Kidney (tissue), 14 donors: ENCODE results near the gene LHCGR. TPM values are rescaled to one million over a fixed set of nuclear protein-coding genes. Genes with fewer than 3 reads are reported as not detected.

Experiments
- DNase-seq, 5 donors: peaks; one replicate each; pipeline ENCODE4 v3.0.0-alpha.2; 2013 to 2020
- FAIRE-seq: peaks from 2 replicates; lab custom pipeline; 2012; peaks lifted over from hg19 to GRCh38; lab: Jason Lieb, UNC
- H3K27ac ChIP-seq, 2 donors: one replicate each; pipeline ENCODE4 v1.7.0; 2013; ENCODE audit warnings: low read depth in 2 of 2, low read length in 2 of 2, inconsistent platforms in 1 of 2
- H3K27me3 ChIP-seq: one replicate; pipeline ENCODE4 v1.7.1; 2013; ENCODE audit warnings: low read length, inconsistent platforms; ENCODE audit not compliant: control insufficient read depth, insufficient read depth
- H3K36me3 ChIP-seq, 3 donors: one replicate each; pipeline versions ENCODE4 v1.7.0 to v1.7.1; 2013; ENCODE audit warnings: low read length in 3 of 3, control low read depth in 1 of 3, inconsistent platforms in 1 of 3; ENCODE audit not compliant: insufficient read depth in 3 of 3, control insufficient read depth in 2 of 3
- H3K4me1 ChIP-seq, 3 donors: one replicate each; pipeline versions ENCODE4 v1.7.0 to v1.7.1; 2013; ENCODE audit warnings: low read length in 3 of 3, inconsistent platforms in 1 of 3, low read depth in 1 of 3; ENCODE audit not compliant: control insufficient read depth in 2 of 3, insufficient read depth in 2 of 3
- H3K4me3 ChIP-seq, 3 donors: one replicate each; pipeline versions ENCODE4 v1.7.0 to v1.8.1; 2013; ENCODE audit warnings: low read length in 3 of 3, control low read depth in 1 of 3, inconsistent platforms in 1 of 3
- H3K9ac ChIP-seq, 3 donors: one replicate each; pipeline versions ENCODE4 v1.7.0 to v1.7.1; 2013; ENCODE audit warnings: low read length in 3 of 3, control low read depth in 1 of 3, inconsistent platforms in 1 of 3
- H3K9me3 ChIP-seq, 3 donors: one replicate each; pipeline versions ENCODE4 v1.7.0 to v1.7.1; 2013; ENCODE audit warnings: low read length in 3 of 3, control low read depth in 1 of 3, inconsistent platforms in 1 of 3; ENCODE audit not compliant: control insufficient read depth in 2 of 3, insufficient read depth in 1 of 3
- CTCF ChIP-seq: IDR thresholded peaks from 3 replicates; pipeline ENCODE4 v1.5.1; 2012; ENCODE audit warnings: mild to moderate bottlenecking, moderate library complexity, borderline replicate concordance; ENCODE audit not compliant: insufficient read depth; ENCODE audit errors: extremely low read depth
- intact Hi-C: fragments of 100-400 bp; cut with DNase I; formaldehyde crosslinking; loops from one replicate; pipeline ENCODE4 v1.11.1; 2022
- polyA plus RNA-seq: library from polyadenylated mRNA; stranded (reverse); fragments of 350-450 nt; fragmentation: Illumina TruSeq; extraction: RNeasy Lipid Tissue Mini Kit (QIAGEN cat#74804); gene quantifications from one replicate; pipeline ENCODE4 v1.2.3, GENCODE V29; 2014; ENCODE audit warnings: low read depth, low replicate concordance; ENCODE audit not compliant: insufficient read depth
- total RNA-seq: library from RNA; stranded (reverse); fragmentation: NEBNext Ultra II Directional; extraction: Animal tissue kit (Norgen Biotek cat#: 25700); gene quantifications from one replicate; pipeline ENCODE4 v1.2.1, GENCODE V29; 2021
- donor health status: control.
- donor health status: control.
- donor health status: control.
- donor health status: control.
- donor health status: control.
- donor health status: DM: yes; HTN: yes; CAD: no.
- donor health status: Normal renal cell carcinoma (clear cell type).

Gene LHCGR
- total and polyA plus RNA-seq, 2 donors from 2014 or later = not detected

- Histone ChIP-seq H3K9me3 (no peaks in the 10 kb centered on the region), H3K9ac (no peak overlapping the region), H3K27me3 (no peaks in the 10 kb centered on the region), H3K4me1 (no peaks in the 10 kb centered on the region), H3K27ac (no peak overlapping the region), H3K36me3 (no peaks in the 10 kb centered on the region), H3K4me3 (no peak overlapping the region)
- no peak for TF ChIP-seq CTCF
- DNase-seq (no peak), FAIRE-seq (no peak)
- intact Hi-C loops = no loop called here
Observed at GRCh38 chr2:48693066-48693465, 62.5 kb downstream of the LHCGR start.

DNA sequence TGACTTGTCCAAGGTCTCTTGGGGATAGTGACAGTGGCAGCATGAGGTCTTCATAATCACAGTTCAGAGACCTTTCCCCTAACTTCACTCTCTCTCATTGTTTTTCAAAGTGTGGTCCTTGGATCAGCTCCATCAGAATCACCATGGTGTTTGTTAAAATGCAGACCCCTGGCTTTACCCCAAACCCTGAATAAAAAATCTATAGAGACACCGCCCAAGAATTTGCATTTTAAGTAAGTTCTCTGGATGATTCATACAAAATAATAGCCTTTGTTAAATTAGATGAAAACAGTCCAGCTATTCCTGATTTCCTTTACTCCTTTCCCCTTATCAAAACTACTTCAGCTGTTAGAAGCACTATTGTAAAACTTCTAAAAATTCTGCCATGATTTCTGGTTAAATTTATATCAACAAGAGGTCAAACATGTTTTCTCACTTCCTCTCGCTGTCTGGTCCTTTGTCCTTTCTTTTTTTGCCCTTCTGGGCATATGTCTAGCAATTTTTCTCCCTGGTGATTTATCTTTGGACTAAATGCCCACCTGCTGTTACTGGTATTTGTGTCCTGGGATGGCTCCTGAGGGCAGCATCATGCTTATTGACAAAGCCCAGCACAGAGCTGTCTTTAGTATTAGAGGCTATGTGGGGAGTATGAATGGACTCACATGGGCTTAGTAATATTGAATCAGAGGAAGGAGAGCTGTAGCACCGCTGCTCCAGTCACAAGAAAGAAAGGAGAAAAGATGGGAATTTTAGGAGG lies 63.4 kb downstream of the LHCGR start:
- FAIRE-seq (no peak), DNase-seq (no peak)
- no peak overlapping the region for H3K9ac ChIP-seq
- no peaks in the 10 kb centered on the region for H3K4me1 ChIP-seq
- H3K27ac ChIP-seq = no peak overlapping the region
- intact Hi-C loops = no loop called here
- no peaks in the 10 kb centered on the region for H3K36me3 ChIP-seq
- no peak overlapping the region for H3K4me3 ChIP-seq
- no peaks in the 10 kb centered on the region for H3K27me3 ChIP-seq
- no peaks in the 10 kb centered on the region for H3K9me3 ChIP-seq
- no peak for TF ChIP-seq CTCF

DNA sequence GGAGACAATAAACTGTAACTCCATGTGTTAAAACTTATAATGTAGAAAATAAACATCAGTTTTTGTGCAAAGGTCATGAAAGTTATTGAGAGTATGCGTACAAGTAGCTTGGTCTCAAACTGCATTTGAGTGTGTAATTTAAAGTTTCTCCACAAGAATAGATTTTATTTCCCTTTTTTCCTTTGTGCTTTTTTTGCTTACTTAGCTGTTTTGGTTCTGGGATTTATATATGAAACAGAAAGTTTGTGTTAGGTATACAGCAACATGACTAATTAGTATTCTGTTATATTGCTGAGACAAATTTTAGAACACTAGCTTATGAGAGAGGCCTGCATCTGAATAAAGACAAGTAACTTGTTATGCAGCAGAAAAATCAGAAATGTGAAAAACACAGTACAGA lies 70.4 kb downstream of the LHCGR start:
- DNase-seq (no peak), FAIRE-seq (no peak)
- no peak overlapping the region for H3K27ac ChIP-seq
- no peaks in the 10 kb centered on the region for H3K27me3 ChIP-seq
- no peaks in the 10 kb centered on the region for H3K36me3 ChIP-seq
- no peaks in the 10 kb centered on the region for H3K9me3 ChIP-seq
- H3K4me3 ChIP-seq = no peak overlapping the region
- no peaks in the 10 kb centered on the region for H3K4me1 ChIP-seq
- intact Hi-C loops = no loop called here
- H3K9ac ChIP-seq = no peak overlapping the region
- no peak for TF ChIP-seq CTCF

GRCh38 chr2:48677450-48677849 lies 78.1 kb downstream of the LHCGR start:
- Histone ChIP-seq H3K27ac (no peak overlapping the region), H3K4me3 (no peak overlapping the region), H3K36me3 (no peaks in the 10 kb centered on the region), H3K9me3 (no peaks in the 10 kb centered on the region), H3K9ac (no peak overlapping the region), H3K4me1 (no peaks in the 10 kb centered on the region), H3K27me3 (no peaks in the 10 kb centered on the region)
- intact Hi-C loops = no loop called here
- FAIRE-seq (no peak), DNase-seq (no peak)
- TF ChIP-seq CTCF = no peak
